GM21526 (cell line): ENCODE data around the gene FAM171A1.

Experiments used
- ATAC-seq: cut with Tn5 transposase; IDR thresholded peaks from one replicate; pipeline ENCODE4 v1.9.1; 2021; ENCODE audit warnings: moderate library complexity; ENCODE audit not compliant: unreplicated experiment, low FRiP score

Gene FAM171A1

DNA sequence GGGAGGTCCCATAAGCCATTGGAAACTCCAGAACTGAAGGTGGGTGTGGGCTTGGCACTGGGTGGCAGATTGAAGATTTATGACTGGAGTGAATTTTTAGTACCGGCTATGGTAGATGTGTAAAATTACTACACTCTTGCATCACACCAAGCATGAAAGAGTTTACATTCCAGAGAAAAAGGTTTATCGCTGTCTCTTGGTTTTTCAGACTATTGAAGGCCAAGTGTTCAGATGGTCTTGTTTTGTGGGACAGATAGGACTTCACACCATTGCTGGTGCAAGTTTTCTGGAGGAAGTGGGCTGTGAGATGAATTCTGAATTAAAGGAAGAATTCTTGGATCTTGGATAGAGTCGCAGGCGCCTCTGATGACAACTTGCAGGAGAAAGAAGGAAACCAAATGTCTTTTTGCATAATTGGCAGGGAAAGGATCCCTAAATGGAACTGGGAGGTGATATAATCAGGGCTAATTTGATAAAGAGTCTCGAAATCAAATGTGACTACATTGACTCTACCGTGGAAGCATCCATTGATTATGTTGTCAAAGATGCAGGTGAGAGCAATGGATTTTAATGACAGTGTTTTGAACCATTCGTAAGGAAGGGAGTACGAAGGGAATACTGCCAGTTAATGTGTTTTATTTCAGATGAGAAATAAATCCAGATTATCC, 188.4 kb downstream of the FAM171A1 start:
- no peak for ATAC-seq

DNA sequence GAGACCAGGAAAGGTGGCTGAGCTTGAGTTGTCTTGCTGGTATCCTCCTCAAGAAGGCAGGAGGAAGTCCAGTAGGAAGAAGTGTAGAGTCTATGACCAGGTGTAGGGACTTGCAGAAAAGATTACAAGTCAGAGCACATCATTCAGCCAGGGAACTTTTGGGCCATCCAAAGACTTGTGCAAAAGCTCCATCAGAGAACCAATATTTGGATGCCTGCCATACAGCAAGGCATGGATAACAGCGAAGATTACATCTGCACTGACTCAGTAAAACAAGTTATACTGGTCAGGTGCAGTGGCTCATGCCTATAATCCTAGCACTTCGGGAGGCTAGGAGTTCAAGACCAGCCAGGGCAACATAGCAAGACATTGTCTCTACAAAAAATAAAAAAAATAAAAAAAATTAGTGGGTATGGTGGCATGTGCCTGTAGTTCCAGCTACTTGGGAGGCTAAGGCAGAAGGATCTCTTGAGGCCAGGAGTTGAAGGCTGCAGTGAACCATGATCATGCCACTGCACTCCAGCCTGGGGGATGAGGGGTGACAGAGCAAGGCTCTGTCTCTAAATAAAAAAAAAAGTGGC, 189.4 kb downstream of the FAM171A1 start:
- ATAC-seq, result no peak

DNA sequence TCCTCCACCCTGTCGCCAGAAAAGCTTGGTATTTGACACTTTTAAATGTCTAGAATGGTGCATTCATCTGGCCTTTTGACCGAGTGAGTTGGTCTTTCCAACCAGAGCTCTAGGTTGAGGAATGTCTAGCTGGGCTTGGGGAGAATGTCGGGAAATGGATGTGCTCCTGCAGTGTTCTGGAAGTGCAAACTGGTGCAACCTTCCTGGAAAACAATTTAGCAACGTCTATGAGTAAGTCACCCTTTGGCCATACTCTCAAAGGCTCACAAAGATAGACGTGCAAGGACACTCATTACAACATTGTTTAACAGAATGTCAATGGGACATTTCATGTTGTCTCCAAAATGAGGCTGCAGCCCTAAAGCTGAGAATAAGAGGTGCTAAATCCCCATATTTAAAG, 190.4 kb downstream of the FAM171A1 start:
- ATAC-seq, result no peak

DNA sequence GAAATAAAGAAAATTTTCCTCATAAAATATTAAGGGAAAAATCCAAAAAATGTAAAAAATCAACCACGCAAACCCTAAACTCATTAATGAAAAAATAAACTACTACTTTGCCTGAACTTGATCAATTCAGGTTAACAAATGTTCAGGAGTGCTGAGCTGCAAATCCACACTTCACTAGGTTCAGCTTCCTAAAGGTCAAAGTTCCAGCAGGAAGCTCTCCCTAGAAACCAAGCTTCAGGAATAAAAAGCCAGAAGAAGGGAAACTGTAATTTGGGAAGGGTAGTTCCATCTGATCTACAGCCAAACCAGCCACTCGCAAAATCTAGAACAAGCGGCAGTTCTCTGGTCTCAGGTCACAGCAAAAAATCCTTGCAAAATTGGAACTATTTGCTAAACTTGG, 194.8 kb downstream of the FAM171A1 start:
- ATAC-seq, result no peak

DNA sequence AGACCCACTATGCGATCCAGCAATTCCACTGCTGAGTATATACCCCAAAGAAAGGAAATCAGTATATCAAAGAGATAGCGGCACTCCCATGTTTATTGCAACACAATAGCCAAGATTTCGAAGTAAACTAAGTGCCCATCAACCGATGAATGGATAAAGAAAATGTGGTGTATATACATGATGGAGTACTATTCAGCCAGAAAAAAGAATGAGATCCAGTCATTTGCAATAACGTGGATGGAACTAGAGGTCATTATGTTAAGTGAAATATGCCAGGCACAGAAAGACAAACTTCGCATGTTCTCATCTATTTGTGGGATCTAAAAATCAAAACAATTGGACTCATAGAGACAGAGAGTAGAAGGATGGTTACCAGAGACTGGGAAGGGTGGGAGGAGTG, 195.5 kb downstream of the FAM171A1 start:
- ATAC-seq, result no peak

DNA sequence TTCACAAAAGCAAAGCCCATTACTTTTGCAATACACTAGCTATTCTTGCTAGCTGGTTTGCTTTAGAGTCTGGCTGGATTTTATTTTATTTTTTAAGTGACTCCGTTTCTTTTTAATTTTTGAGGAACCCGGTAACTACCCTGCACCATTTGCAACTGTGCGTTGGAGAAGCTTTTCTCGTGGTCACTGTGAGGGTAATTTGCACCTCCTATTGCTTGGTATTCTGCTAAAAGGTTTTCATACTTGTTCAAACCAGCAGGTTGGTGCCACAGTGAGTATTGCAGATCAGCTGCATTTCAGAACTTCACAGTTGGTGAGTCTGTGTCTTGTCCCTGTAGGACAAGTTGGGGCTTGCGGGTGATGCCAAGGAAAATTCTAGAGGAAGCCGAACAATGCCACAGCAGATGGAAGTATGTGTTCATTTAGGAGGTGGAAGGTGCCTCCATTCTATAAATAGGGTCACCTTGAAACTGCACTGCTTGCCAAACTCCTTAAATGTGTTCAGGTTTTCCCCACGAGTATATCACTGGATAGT, 198.7 kb downstream of the FAM171A1 start:
- ATAC-seq, result no peak

DNA sequence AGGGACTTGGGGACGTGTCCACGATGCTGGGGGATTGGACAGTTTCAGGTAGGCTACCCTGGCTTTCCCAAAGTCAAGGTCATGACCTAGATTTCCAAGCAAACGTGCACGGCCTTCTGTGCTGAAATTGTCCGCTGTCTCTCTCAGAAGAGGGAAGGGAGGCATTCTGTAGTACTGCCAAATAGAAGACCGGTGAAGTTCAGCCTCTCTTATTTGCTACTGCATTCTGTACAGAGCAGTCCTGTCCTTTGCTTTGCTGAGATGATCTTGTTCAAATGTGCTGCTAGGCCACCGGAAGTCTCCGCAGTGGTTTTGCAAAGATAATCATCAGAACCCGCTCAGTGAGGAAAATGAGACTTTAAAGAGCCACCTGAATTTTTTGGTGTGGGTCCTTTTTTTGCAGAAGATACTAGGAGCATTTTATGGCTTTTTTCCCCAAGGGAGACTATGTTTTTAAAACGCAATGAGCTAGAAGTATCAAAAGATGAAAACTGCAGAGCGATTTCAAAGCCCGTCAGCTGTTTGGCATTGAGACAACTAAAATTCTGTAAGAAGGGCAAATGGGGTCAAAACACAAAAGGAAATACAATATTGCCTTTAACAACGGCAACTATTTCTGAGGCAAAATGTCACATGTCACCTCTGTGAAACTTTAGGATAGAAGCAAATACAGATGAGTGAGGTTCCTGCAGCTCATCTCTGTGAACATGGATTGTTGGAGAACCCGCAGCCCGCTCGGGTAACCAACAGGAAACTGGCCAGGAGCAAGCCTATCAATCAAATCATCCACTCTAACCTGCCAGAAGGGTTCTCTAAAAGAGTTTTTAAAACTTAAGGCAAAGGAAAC, 201.3 kb downstream of the FAM171A1 start:
- no peak for ATAC-seq

DNA sequence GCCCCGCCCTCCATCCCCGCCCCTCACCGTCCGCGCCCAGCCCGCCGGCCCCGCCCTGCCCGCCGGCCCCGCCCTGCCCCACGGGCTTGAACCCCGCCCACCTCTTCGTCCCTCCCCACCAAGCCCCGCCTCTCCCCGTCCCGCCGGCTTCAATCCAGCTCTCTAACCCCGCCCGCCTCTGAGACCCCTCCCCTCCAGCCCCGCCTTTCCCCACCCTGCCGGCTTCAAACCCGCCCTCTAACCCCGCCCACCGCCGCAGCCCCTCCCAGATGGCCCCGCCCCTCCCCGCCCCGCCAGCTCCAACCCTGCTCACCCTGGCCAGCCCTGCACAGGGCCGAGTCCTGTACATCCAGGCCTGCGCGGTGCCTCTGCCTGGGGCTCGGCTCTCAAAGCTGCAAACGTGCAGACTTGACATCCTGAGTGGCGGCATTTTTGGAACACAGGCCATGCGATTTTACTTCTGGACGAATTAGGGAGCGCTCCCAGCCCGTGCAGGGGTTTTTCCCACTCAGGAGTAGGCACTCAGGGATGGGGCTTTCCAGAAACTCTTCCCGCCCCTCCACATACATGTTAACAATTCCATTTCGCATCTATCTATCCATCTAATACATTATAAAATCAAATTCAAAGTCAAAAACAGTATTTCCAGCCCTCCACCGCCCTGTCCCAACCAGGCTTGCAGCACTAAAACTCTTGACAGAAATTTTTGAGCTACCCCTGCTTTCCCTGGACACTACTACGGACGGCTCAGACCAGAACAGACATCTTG, 202.1 kb downstream of the FAM171A1 start:
- ATAC-seq, result peak; percentile 49

DNA sequence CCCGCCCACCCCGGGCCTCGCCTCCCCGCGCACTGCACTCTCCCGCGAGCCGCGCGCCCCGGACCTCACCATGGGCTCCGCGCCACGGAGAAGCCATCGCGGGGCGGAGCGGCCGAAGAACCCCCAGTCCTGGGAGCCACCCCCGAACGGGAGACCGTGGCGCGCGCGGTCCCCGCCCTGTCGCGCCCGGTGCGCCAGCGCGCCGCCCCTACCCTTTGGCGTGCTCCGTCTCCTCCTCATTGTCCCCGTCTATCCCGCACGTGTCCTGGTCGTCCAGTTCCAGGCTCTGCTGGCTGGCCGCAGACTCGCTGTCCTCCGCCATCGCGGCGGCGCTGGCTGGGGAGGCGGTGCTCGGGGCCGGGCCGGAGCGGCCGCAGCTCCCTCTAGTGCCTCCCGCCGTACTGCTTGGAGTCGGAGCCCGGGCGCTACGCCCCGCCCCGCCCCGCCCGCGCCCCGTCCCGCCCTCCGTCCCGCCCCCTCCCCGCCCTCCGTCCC, 202.8 kb downstream of the FAM171A1 start, which contains the start of gene NMT2:
TSS of gene NMT2 (minus strand) at position 403 of the 495 bp plus-strand sequence. CDS start at position 322, 81 bp downstream.
- peak; percentile 90 for ATAC-seq

DNA sequence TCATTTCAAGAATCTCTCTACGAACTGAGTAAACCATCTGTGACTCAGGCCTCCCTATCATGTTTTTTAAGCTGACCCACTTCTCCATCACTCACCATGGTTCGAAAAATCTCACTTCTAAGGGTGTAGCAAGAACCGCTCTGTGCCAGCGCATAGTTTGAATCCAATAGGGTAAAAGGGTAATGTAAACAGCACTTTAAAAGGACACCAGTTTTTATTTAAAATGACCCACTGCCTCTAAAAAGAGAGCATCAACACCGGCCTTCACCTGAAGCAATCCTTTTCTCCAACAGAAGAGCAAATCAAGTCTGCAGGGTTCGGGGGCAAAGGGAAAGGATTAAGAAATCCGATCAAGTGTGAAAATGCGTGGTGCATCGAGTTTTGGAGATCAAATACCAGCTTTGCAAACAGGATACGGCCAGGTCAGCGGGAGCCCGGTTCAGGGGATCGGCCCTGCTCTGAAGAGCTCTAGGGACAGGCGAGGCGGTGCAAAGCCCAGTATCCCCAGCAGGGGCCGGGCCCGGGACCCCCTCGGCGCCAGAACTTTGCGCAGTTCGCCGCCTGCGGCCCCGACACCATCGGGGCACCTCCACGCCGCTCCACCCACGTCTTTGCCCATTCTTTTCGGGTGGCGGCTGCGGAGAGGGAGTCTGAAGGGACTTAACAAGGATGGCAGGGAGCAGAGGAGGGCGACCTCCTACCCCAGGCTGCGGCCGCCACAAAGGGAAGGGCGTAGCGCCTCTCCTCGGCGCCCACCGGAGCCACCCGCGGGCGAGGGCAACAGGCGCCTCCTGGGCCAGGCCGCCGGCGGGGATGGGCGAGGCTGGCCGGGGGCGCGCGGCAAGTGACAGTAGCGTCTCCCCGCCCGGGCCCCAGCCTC, 203.4 kb downstream of the FAM171A1 start:
- peak; percentile 35 for ATAC-seq

DNA sequence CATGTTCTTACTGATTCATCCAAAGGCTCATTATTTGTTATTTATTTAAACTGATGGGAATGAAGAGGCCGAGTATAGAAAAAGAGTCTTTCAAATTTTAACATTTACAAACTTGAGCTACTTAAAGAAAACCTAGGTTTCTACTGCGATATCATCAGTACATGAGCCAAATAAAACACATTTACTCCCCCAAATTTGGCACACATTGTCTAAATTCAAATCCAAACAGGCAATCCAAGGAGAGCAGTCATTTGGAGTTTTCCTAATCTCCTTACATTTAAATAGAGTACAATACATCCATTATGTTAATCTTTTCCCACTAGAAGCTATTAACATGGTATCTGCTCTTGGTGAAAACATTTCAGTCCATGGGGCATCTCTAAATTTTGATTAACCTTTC, 204.8 kb downstream of the FAM171A1 start:
- no peak for ATAC-seq

DNA sequence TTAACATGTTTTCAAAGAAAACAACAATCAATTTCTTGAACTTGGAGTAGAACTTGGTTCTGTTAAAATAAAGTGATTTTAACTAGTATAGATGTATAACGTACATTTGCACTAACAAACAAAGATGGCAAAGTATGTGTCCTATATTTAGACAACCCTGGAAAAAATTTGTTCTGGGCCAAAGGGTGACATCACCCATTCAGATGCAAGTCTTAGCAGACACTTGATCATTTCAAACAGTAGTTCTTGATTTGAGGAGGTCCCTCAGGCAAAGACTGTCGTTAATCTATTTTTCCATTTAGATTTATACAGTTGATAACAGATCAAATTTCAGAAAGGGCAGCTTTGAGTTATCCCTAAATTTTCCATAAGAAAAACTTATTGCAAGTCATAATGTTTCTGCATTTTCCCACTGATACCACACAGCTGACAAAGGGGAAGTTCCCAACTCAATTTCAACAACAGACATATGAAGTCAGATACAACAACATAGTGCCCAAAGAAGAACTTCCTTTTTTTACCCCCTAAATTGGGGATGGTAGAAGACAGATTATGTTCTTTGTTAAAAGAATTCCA, 207.7 kb downstream of the FAM171A1 start:
- no peak for ATAC-seq
